ENCODE data around the gene ARF3. TPM values are rescaled to one million over a fixed set of nuclear protein-coding genes. Genes with fewer than 3 reads are reported as not detected.

ARF3 gene
- total RNA-seq, 1 experiment from 2014 or later = 166 TPM

DNA sequence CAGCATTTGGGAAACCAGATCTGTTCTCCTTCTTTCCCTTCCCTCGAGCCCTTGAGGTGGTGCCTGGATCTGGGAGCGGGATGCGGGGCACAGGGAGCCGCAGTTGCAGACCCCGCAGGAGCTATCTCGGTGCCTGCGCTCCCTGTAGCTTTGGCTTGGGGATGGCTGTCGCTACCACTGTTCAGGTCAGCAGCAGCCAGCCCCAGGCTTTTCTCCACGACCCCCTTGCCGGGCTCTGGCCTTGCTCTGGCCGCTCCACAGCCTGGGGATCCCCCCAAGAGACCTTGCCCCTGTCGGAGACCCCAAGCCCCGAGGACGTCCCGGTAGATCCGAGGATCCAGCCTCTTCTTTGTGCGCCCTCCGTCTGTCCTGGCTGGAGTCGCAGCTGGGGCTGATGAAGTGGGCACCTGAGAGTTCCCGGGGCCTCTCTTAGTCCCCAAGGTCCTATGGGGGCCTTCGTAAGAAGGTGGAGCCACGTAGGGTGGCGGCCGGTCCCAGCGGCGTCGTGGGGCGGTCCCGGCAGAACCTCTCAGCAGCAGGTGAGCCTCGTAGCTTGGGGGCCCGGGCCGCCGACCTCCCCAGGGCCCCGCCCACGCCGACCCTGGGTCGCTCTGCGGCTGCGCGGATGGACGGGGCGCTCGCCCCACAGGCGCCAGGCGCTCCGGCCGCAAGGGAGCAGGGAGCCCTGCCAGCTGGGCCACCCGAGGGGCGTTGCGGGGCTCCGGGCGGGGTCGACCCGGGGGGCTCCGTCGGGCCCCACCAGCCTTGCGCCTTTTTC, 40.6 kb upstream of the ARF3 start:
- peaks cover 0 to 15% of the 10 kb centered on the region in 2 experiments; a peak in 2 of 4 replicates for H3K36me3 ChIP-seq (ENCODE audit: control insufficient read depth in 1 of 2, insufficient read depth in 2 of 2, low read length in 2 of 2)
- H3K9me2 ChIP-seq (ENCODE audit: insufficient read depth) = no peaks in the 10 kb centered on the region
- CTCF ChIA-PET = interaction anchor here (1.2 to 3.0 kb wide), 5 partner anchors 10 to 146 kb away, joined by 4 to 35 read pairs (median 7); partner anchors contain the start of genes DDX23 and PRKAG1
- TF ChIP-seq, protein P1, sequence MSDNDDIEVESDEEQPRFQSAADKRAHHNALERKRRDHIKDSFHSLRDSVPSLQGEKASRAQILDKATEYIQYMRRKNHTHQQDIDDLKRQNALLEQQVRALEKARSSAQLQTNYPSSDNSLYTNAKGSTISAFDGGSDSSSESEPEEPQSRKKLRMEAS (IDR thresholded peaks at IDR 0.05) = no peak
- TF ChIP-seq ZFX (IDR thresholded peaks at IDR 0.05) (no peak), CEBPB (IDR thresholded peaks at IDR 0.05; ENCODE audit: low read depth) (no peak), JUND (IDR thresholded peaks at IDR 0.05) (no peak), EGR1 (IDR thresholded peaks at IDR 0.05; ENCODE audit: low read depth) (peak; percentile 82), POLR2AphosphoS5 (IDR thresholded peaks at IDR 0.05; ENCODE audit: low read depth, low read length) (peak; percentile 74), SIN3A (IDR thresholded peaks at IDR 0.05; ENCODE audit: low read depth) (no peak), SP1 (IDR thresholded peaks at IDR 0.05; ENCODE audit: low read depth) (no peak), CTCF (IDR thresholded peaks at IDR 0.05 in 2 of 3, conservative IDR thresholded peaks at IDR 0.05 in 1 of 3; ENCODE audit: borderline replicate concordance in 1 of 3, insufficient read depth in 1 of 3, low read depth in 2 of 3, low read length in 2 of 3) (0 out of 6 replicates have a peak, but pooled peaks of 1 of the 3 experiments have one; percentile 1), RAD21 (IDR thresholded peaks at IDR 0.05; ENCODE audit: low read depth) (no peak), ZBTB33 (IDR thresholded peaks at IDR 0.05; ENCODE audit: extremely low read depth, insufficient replicate concordance, low read length) (no peak), POLR2A (IDR thresholded peaks at IDR 0.05; ENCODE audit: borderline replicate concordance, extremely low read depth, insufficient read depth, insufficient read length) (no peak)
- ATAC-seq = peak; percentile 67
- H3K4me1 ChIP-seq (ENCODE audit: control insufficient read depth in 1 of 2, insufficient read depth in 2 of 2, low read length in 2 of 2) = peaks cover 14 to 48% of the 10 kb centered on the region in 2 experiments
- H3K27me3 ChIP-seq (ENCODE audit: insufficient read depth, low read length) = no peaks in the 10 kb centered on the region
- peak overlapping the region; percentile 74 for H3K9ac ChIP-seq (ENCODE audit: low read length)
- no peaks in the 10 kb centered on the region for H3K9me3 ChIP-seq (ENCODE audit: control insufficient read depth in 1 of 2, insufficient read depth in 1 of 2, low read depth in 1 of 2, low read length in 2 of 2)
- POLR2A ChIA-PET = interaction anchor here (1.2 to 2.0 kb wide), 2 partner anchors 10 to 20 kb away, joined by 3 to 7 read pairs; no protein-coding TSS in a partner anchor
- no peaks in the 10 kb centered on the region for H4K20me1 ChIP-seq (ENCODE audit: insufficient read depth)
- BruUV-seq (replicated peaks) = no TSS peak
- RAD21 ChIA-PET (ENCODE audit: low non-redundant PET in 1 of 2, low total read pairs in 2 of 2, uncharacterized antibody in 2 of 2, unreplicated experiment in 2 of 2) = no interaction called here
- peak overlapping the region; percentile 71 to 79 for H3K4me3 ChIP-seq (replicated peaks in 1 of 2; ENCODE audit: low read depth in 1 of 2, low read length in 2 of 2)
- intact Hi-C loops (cut with micrococcal nuclease) = no loop called here
- no peak overlapping the region for H2AFZ ChIP-seq (ENCODE audit: low read depth, low read length, poor library complexity, severe bottlenecking)
- H3K4me2 ChIP-seq (ENCODE audit: low read length) = peak overlapping the region; percentile 98
- peak overlapping the region; percentile 84 for H3K27ac ChIP-seq (ENCODE audit: low read depth, low read length)
- no peak for DNase-seq (ENCODE audit: low read depth, low spot score)
- peaks cover 21% of the 10 kb centered on the region; the same call in 1 of the 2 replicates for H3K79me2 ChIP-seq (ENCODE audit: insufficient read depth, low read length)

Data from HCT116 (cell line).